Liver (tissue), 9 donors: Measurements from ENCODE around the gene PACSIN3. TPM values are rescaled to one million over a fixed set of nuclear protein-coding genes. Genes with fewer than 3 reads are reported as not detected.

ENCODE experiments used
- DNase-seq: peaks from one replicate; pipeline ENCODE4 v3.0.0-alpha.2; 2017; ENCODE audit warnings: low spot score
- H3K27ac ChIP-seq, 2 donors: one replicate each; pipeline ENCODE4 v1.7.0; 2013; ENCODE audit warnings: inconsistent platforms in 2 of 2, low read length in 2 of 2, control low read depth in 1 of 2, low read depth in 1 of 2, mild to moderate bottlenecking in 1 of 2
- H3K27me3 ChIP-seq, 4 donors: one replicate each; pipeline versions ENCODE4 v1.6.1 to v1.7.0; 2013; ENCODE audit warnings: low read length in 3 of 4, inconsistent platforms in 1 of 4, mild to moderate bottlenecking in 1 of 4, moderate library complexity in 1 of 4; ENCODE audit not compliant: control insufficient read depth in 4 of 4, insufficient read depth in 4 of 4
- H3K36me3 ChIP-seq, 4 donors: one replicate each; pipeline versions ENCODE4 v1.6.1 to v1.7.0; 2013; ENCODE audit warnings: low read length in 3 of 4, mild to moderate bottlenecking in 3 of 4, low read depth in 1 of 4, moderate library complexity in 1 of 4; ENCODE audit not compliant: control insufficient read depth in 4 of 4, insufficient read depth in 3 of 4
- H3K4me1 ChIP-seq, 4 donors: one replicate each; pipeline versions ENCODE4 v1.6.1 to v1.7.0; 2013; ENCODE audit warnings: low read length in 3 of 4, mild to moderate bottlenecking in 3 of 4, moderate library complexity in 1 of 4; ENCODE audit not compliant: control insufficient read depth in 4 of 4, insufficient read depth in 4 of 4
- H3K4me3 ChIP-seq, 3 donors: one replicate each; pipeline versions ENCODE4 v1.6.1 to v1.7.0; 2013; ENCODE audit warnings: low read length in 3 of 3, control low read depth in 1 of 3, low read depth in 1 of 3, mild to moderate bottlenecking in 1 of 3
- H3K9ac ChIP-seq, 2 donors: one replicate each; pipeline ENCODE4 v1.7.0; 2013; ENCODE audit warnings: low read length in 2 of 2, mild to moderate bottlenecking in 2 of 2, moderate library complexity in 2 of 2, control low read depth in 1 of 2, low read depth in 1 of 2
- H3K9me3 ChIP-seq, 4 donors: one replicate each; pipeline versions ENCODE4 v1.6.1 to v1.7.0; 2013; ENCODE audit warnings: low read length in 3 of 4; ENCODE audit not compliant: control insufficient read depth in 4 of 4
- ATF3 ChIP-seq: IDR thresholded peaks from 2 replicates; pipeline ENCODE4 v1.6.1; 2016; ENCODE audit warnings: antibody characterized with exemption
- CTCF ChIP-seq: fragments of 150-350 bp; IDR thresholded peaks from 2 replicates; pipeline ENCODE4 v1.5.1; 2017; ENCODE audit warnings: improper control_type of control experiment, low read depth, low read length; ENCODE audit not compliant: missing input control
- EGR1 ChIP-seq, 2 donors: IDR thresholded peaks; 2 replicates each; pipeline ENCODE4 v1.6.1; 2016 to 2018; ENCODE audit warnings: antibody characterized with exemption in 2 of 2, low read depth in 2 of 2
- FOXA1 ChIP-seq: IDR thresholded peaks from 2 replicates; pipeline ENCODE4 v1.6.1; 2016; ENCODE audit warnings: antibody characterized with exemption
- FOXA2 ChIP-seq: IDR thresholded peaks from 2 replicates; pipeline ENCODE4 v1.6.1; 2016; ENCODE audit warnings: antibody characterized with exemption
- GABPA ChIP-seq, 2 donors: IDR thresholded peaks in 1 of 2; conservative IDR thresholded peaks in 1 of 2; 2 replicates each; pipeline ENCODE4 v1.6.1; 2016; ENCODE audit warnings: antibody characterized with exemption in 2 of 2, mild to moderate bottlenecking in 1 of 2, moderate library complexity in 1 of 2
- HNF4A ChIP-seq, 2 donors: conservative IDR thresholded peaks; 2 replicates each; pipeline ENCODE4 v1.6.1; 2016; ENCODE audit warnings: antibody characterized with exemption in 2 of 2, mild to moderate bottlenecking in 2 of 2
- HNF4G ChIP-seq: IDR thresholded peaks from 2 replicates; pipeline ENCODE4 v1.6.1; 2016; ENCODE audit warnings: antibody characterized with exemption
- JUND ChIP-seq, 2 donors: IDR thresholded peaks; 2 replicates each; pipeline ENCODE4 v1.6.1; 2016; ENCODE audit warnings: antibody characterized with exemption in 2 of 2
- MAX ChIP-seq: IDR thresholded peaks from 2 replicates; pipeline ENCODE4 v1.6.1; 2016; ENCODE audit warnings: antibody characterized with exemption
- RAD21 ChIP-seq, 2 donors: IDR thresholded peaks; 2 replicates each; pipeline ENCODE4 v1.6.1; 2016; ENCODE audit warnings: antibody characterized with exemption in 2 of 2, mild to moderate bottlenecking in 2 of 2
- REST ChIP-seq: IDR thresholded peaks from 2 replicates; pipeline ENCODE4 v1.6.1; 2016; ENCODE audit warnings: antibody characterized with exemption, mild to moderate bottlenecking
- RXRA ChIP-seq, 2 donors: IDR thresholded peaks; 2 replicates each; pipeline ENCODE4 v1.6.1; 2017 to 2018; ENCODE audit warnings: antibody characterized with exemption in 2 of 2, mild to moderate bottlenecking in 1 of 2
- SP1 ChIP-seq: IDR thresholded peaks from 2 replicates; pipeline ENCODE4 v1.6.1; 2018; ENCODE audit warnings: antibody characterized with exemption, mild to moderate bottlenecking
- YY1 ChIP-seq: IDR thresholded peaks from 2 replicates; pipeline ENCODE4 v1.6.1; 2016; ENCODE audit warnings: antibody characterized with exemption, mild to moderate bottlenecking
- ZBTB33 ChIP-seq: IDR thresholded peaks from 2 replicates; pipeline ENCODE4 v1.6.1; 2016; ENCODE audit warnings: antibody characterized with exemption
- WGBS: extraction: QIAGEN DNeasy Blood & Tissue Kit; methylation state at CpG from one replicate; pipeline ENCODE4 v1.1.7; 2013; 5-methylcytosine and 5-hydroxymethylcytosine counted together
- polyA plus RNA-seq, 2 donors: library from polyadenylated mRNA; stranded (reverse) in 1 of 2; unstranded in 1 of 2; fragments of 200-250 nt in 1 of 2; fragments of >200 nt in 1 of 2; fragmentation: Nextera tagmentation in 1 of 2; extraction: Ambion mirVana in 1 of 2; gene quantifications; one replicate each; pipeline versions ENCODE4 v1.2.1 to v1.2.3, GENCODE V29; 2013 to 2015
- total RNA-seq, 2 donors: library from RNA; depleted of rRNA; stranded (reverse); fragments of >200 nt; gene quantifications; one replicate each; pipeline ENCODE4 v1.2.3, GENCODE V29; 2014
- donor health status: healthy.
- donor health status: healthy.
- donor health status: healthy.
- donor health status: healthy.
- donor health status: healthy.

PACSIN3 gene
- total and polyA plus RNA-seq, 4 donors, result 12.1 to 23.3 (median 19.7) TPM

- peaks cover 26 to 51% (median 45%) of the 10 kb centered on the region in 4 donors for H3K36me3 ChIP-seq
Measured at GRCh38 chr11:47163898-47164297, 22.3 kb downstream of the PACSIN3 start.

GRCh38 chr11:47163193-47163592 is 23.0 kb downstream of the PACSIN3 start:
- H3K9ac ChIP-seq, result no peak overlapping the region
- peaks cover 0 to 5% (median 0%) of the 10 kb centered on the region in 4 donors for H3K4me1 ChIP-seq
- no peak overlapping the region for H3K27ac ChIP-seq
- H3K27me3 ChIP-seq, result no peaks in the 10 kb centered on the region
- no peak for DNase-seq
- no peak overlapping the region for H3K4me3 ChIP-seq
- WGBS, result 58% methylated on average over 3 of the region's 3 CpGs
- H3K36me3 ChIP-seq, result peaks cover 20 to 45% (median 40%) of the 10 kb centered on the region in 4 donors
- H3K9me3 ChIP-seq, result no peaks in the 10 kb centered on the region
- TF ChIP-seq JUND (IDR thresholded peaks at IDR 0.05) (no peak), FOXA1 (no peak), HNF4A (conservative IDR thresholded peaks at IDR 0.05) (no peak), MAX (no peak), REST (no peak), SP1 (no peak), HNF4G (no peak), EGR1 (IDR thresholded peaks at IDR 0.05; ENCODE audit: low read depth in 2 of 2) (no peak), ATF3 (no peak), GABPA (IDR thresholded peaks at IDR 0.05 in 1 of 2, conservative IDR thresholded peaks at IDR 0.05 in 1 of 2) (no peak), ZBTB33 (no peak), FOXA2 (no peak), YY1 (no peak), RXRA (IDR thresholded peaks at IDR 0.05) (no peak)

More at GRCh38 chr11:47163898-47164297, 22.3 kb downstream of the PACSIN3 start:
- Histone ChIP-seq H3K4me3 (no peak overlapping the region), H3K9ac (no peak overlapping the region), H3K9me3 (no peaks in the 10 kb centered on the region), H3K27ac (no peak overlapping the region), H3K4me1 (peaks cover 0 to 5% (median 0%) of the 10 kb centered on the region in 4 donors), H3K27me3 (no peaks in the 10 kb centered on the region)
- TF ChIP-seq MAX (no peak), RXRA (IDR thresholded peaks at IDR 0.05) (no peak), HNF4A (conservative IDR thresholded peaks at IDR 0.05) (no peak), ZBTB33 (no peak), RAD21 (IDR thresholded peaks at IDR 0.05) (no peak), GABPA (IDR thresholded peaks at IDR 0.05 in 1 of 2, conservative IDR thresholded peaks at IDR 0.05 in 1 of 2) (no peak), CTCF (no peak)
- WGBS, result 92% methylated on average over 15 of the region's 15 CpGs
- DNase-seq, result no peak
